ENCODE results near the gene UXS1. TPM values are rescaled to one million over a fixed set of nuclear protein-coding genes. Genes with fewer than 3 reads are reported as not detected.

The UXS1 gene
- polyA plus RNA-seq, 3 donors, result 23.4 to 33.8 (median 29.3) TPM

DNA sequence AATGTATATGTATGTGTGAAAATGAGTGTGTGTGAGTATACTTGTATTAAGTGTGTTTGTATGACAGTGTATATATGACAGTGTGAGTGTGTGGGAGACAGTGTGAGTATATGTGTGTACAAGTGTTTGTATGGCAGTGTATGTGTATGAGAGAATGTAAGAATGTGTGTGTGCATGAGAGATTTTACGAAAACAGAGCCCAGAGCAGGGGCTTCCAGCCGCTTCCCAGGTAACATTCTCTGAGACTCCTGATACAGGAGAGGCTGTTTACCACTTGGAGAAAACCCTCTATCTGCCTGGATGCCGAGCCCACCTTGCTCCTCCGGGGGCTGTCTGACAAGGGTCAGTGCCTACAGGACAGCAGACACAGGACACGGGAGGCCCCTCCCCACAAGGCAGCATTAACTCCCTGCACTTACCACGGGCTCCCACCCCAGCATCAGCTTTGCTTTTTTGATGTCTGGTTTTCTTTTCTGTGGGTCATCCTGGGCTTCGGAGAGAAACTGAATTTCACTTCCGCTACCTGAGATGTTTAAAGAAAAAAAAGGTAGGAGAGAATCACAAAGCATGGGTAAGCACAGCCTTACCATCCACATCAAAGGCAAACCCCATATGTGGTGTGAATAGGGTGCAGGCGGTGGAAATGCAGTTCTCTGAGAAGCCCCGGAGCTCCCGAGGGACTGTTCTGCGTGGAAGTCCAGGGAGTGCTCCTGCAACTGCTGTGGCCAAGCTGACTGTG, 97.6 kb downstream of the UXS1 start:
- Histone ChIP-seq H3K4me2 (replicated peaks; ENCODE audit: extremely low read depth, low read length, poor library complexity, severe bottlenecking) (peak overlapping the region; percentile 45), H2AFZ (ENCODE audit: insufficient read depth, low read depth, low read length, poor library complexity, severe bottlenecking) (no peak overlapping the region), H3K9me3 (replicated peaks in 1 of 2; ENCODE audit: control insufficient read depth in 1 of 2, insufficient read depth in 1 of 2, low read length in 2 of 2) (no peaks in the 10 kb centered on the region), H3K4me1 (ENCODE audit: control insufficient read depth in 1 of 2, insufficient read depth in 2 of 2, low read length in 2 of 2) (peaks cover 8 to 9% of the 10 kb centered on the region in 2 donors), H4K20me1 (ENCODE audit: insufficient read depth, low read length) (no peaks in the 10 kb centered on the region), H3K4me3 (replicated peaks in 1 of 3; ENCODE audit: low read depth in 2 of 3, low read length in 3 of 3) (no peak overlapping the region), H3K27me3 (ENCODE audit: control insufficient read depth in 2 of 2, insufficient read depth in 2 of 2, low read length in 2 of 2) (no peaks in the 10 kb centered on the region), H3K27ac (ENCODE audit: low read depth in 1 of 2, low read length in 2 of 2) (peak overlapping the region in 1 of 2 donors; percentile 44), H3K36me3 (replicated peaks in 1 of 2; ENCODE audit: control insufficient read depth in 1 of 2, insufficient read depth in 2 of 2, low read length in 2 of 2) (peaks cover 37 to 86% of the 10 kb centered on the region in 2 donors), H3K79me2 (ENCODE audit: insufficient read depth, low read length) (no peaks in the 10 kb centered on the region), H3K9ac (ENCODE audit: insufficient read depth, low read length, poor library complexity, severe bottlenecking) (peak overlapping the region; percentile 47)
- H3K4me1 Mint-ChIP-seq, result peaks cover 14% of the 10 kb centered on the region
- intact Hi-C loops (cut with micrococcal nuclease), result no loop called here
- H3K27ac Mint-ChIP-seq, result peak overlapping the region in 4 of 7 donors; percentile 1 to 58 (median 37)
- no peak for DNase-seq
- TF ChIP-seq, protein P1, sequence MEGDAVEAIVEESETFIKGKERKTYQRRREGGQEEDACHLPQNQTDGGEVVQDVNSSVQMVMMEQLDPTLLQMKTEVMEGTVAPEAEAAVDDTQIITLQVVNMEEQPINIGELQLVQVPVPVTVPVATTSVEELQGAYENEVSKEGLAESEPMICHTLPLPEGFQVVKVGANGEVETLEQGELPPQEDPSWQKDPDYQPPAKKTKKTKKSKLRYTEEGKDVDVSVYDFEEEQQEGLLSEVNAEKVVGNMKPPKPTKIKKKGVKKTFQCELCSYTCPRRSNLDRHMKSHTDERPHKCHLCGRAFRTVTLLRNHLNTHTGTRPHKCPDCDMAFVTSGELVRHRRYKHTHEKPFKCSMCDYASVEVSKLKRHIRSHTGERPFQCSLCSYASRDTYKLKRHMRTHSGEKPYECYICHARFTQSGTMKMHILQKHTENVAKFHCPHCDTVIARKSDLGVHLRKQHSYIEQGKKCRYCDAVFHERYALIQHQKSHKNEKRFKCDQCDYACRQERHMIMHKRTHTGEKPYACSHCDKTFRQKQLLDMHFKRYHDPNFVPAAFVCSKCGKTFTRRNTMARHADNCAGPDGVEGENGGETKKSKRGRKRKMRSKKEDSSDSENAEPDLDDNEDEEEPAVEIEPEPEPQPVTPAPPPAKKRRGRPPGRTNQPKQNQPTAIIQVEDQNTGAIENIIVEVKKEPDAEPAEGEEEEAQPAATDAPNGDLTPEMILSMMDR (IDR thresholded peaks at IDR 0.05), result no peak
- H3K27me3 Mint-ChIP-seq (ENCODE audit: low read depth in 3 of 3), result peaks cover 0 to 2% (median 0%) of the 10 kb centered on the region in 3 donors
- H3K9me3 Mint-ChIP-seq, result no peaks in the 10 kb centered on the region
- H3K4me3 Mint-ChIP-seq, result peak overlapping the region in 1 of 2 donors; percentile 80
- H3K36me3 Mint-ChIP-seq, result peaks cover 76 to 81% of the 10 kb centered on the region in 2 donors
- 88% methylated on average over 4 of the region's 12 CpGs for WGBS (ENCODE audit: insufficient coverage)

DNA sequence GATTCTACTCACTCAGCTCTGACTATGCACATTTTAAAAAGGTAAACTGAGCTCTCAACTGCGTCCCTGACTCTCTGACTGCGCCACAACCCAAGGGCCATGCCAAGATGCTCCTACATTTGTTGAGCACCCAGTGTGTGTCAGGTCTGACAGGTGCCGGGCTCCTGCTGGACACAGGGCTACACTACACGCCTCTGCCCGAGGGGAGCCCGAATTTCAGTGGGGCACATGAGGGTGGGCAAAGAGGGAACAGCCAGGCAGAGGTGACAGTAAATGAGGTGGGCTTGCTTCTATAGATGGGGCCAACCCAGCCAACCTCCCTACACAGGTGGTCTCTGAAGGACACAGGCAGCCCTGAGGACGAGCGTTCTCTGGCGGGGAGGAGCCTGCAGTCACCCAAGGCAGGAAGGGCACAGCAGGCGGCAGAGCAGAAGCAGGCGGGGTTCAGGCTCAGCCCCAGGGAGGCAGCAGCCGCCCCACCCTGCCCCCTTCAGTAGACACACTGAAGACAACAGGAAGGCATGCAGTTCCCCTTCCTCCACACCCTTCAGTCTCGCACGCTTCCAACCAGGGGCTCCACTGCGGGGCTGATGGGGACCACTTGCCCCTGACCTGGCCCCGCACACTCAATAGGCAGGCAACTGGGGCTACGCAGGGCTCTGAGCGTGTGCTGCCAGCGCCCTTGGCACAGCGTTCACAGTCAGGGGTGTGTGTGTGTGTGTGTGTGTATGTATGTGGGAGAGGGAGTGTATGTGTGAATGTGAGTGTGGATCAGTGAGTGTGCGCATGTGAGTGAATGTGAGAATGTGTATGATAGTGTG, 98.4 kb downstream of the UXS1 start:
- Histone ChIP-seq H4K20me1 (ENCODE audit: insufficient read depth, low read length) (no peaks in the 10 kb centered on the region), H3K9ac (ENCODE audit: insufficient read depth, low read length, poor library complexity, severe bottlenecking) (peak overlapping the region; percentile 47), H3K27me3 (ENCODE audit: control insufficient read depth in 2 of 2, insufficient read depth in 2 of 2, low read length in 2 of 2) (no peaks in the 10 kb centered on the region), H3K4me1 (ENCODE audit: control insufficient read depth in 1 of 2, insufficient read depth in 2 of 2, low read length in 2 of 2) (peaks cover 8 to 9% of the 10 kb centered on the region in 2 donors), H3K4me3 (replicated peaks in 1 of 3; ENCODE audit: low read depth in 2 of 3, low read length in 3 of 3) (peak overlapping the region in 1 of 3 experiments; percentile 32), H2AFZ (ENCODE audit: insufficient read depth, low read depth, low read length, poor library complexity, severe bottlenecking) (peak overlapping the region; percentile 37), H3K36me3 (replicated peaks in 1 of 2; ENCODE audit: control insufficient read depth in 1 of 2, insufficient read depth in 2 of 2, low read length in 2 of 2) (peaks cover 33 to 82% of the 10 kb centered on the region in 2 donors), H3K4me2 (replicated peaks; ENCODE audit: extremely low read depth, low read length, poor library complexity, severe bottlenecking) (peak overlapping the region; percentile 45), H3K27ac (ENCODE audit: low read depth in 1 of 2, low read length in 2 of 2) (peak overlapping the region in 1 of 2 donors; percentile 44), H3K9me3 (replicated peaks in 1 of 2; ENCODE audit: control insufficient read depth in 1 of 2, insufficient read depth in 1 of 2, low read length in 2 of 2) (no peaks in the 10 kb centered on the region), H3K79me2 (ENCODE audit: insufficient read depth, low read length) (no peaks in the 10 kb centered on the region)
- Mint-ChIP-seq H3K4me3 (peak overlapping the region; percentile 59 to 80), H3K27ac (peak overlapping the region in 6 of 7 donors; percentile 1 to 80 (median 37)), H3K36me3 (peaks cover 68 to 76% of the 10 kb centered on the region in 2 donors), H3K4me1 (peaks cover 14% of the 10 kb centered on the region), H3K27me3 (ENCODE audit: low read depth in 3 of 3) (peaks cover 0 to 2% (median 0%) of the 10 kb centered on the region in 3 donors), H3K9me3 (no peaks in the 10 kb centered on the region)
- intact Hi-C loops (cut with micrococcal nuclease), result no loop called here
- TF ChIP-seq, protein P1 (IDR thresholded peaks at IDR 0.05), result no peak
- 31% methylated on average over 18 of the region's 21 CpGs for WGBS (ENCODE audit: insufficient coverage)
- DNase-seq, result peak; percentile 8 to 29 (median 26)

Data from CD14-positive monocyte (primary cell).